NCI-H1105 (cell line): Measurements from ENCODE around the gene CYLD.

Source experiments
- DNase-seq: peaks from one replicate; lab custom pipeline; 2025; lab: John Stamatoyannopoulos, UW

CYLD gene

DNA sequence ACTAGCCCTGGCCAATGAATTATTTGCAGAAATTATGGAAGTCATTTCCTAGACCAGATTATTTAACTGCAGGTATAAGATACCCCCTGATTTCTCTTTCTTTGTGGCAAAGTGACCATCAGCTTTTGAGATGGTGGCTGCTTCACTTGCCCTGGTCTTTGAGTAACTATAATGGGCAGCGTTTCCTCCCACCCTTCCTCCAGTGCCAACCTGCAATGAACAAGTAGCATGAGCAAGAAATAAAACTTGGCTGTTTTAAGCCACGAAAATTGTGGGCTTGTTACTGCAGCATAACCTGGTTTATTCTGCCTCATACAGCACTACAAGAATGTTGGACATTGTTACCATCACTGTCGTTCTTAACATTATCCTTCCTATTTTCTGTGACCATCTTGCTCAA lies 105.3 kb downstream of the CYLD start:
- DNase-seq = no peak

DNA sequence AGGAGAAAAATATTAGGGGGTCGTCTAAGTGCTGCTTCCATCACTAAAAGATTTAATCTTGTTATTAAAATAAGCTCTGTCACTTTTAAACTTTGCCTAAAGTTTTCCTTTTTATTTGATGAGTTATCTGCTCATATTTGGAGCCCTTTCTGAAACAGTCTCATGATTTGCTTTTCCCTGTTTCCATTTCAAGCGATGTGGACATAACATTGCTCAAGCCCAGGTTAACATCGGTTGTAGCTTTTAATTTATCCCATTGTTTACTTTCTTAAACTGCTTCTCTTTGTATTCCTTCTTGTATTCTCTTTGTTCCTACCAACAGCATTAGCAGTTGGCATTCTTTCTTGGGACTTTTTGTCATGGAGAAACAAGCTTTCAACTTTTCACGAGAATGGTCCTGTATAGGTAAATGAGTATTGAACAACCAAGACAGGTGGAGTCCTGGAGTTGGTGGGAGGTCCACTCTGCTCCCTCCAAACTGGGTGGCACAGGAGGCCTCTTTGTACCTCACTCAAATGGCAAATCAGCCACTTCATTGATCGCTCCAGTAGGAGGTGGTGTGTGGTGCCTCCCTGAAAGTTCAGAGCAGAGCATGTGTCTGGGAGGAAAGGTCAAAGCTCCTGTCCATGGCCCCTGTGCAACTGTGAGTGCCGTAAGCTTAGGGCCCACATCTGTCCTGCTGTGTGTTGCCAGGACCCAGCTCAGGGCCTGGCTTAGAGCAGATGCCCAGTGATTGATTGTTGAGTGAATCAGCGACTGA lies 107.0 kb downstream of the CYLD start:
- no peak for DNase-seq
